Measurements from ENCODE around the gene GNAT2.

GNAT2 gene

DNA sequence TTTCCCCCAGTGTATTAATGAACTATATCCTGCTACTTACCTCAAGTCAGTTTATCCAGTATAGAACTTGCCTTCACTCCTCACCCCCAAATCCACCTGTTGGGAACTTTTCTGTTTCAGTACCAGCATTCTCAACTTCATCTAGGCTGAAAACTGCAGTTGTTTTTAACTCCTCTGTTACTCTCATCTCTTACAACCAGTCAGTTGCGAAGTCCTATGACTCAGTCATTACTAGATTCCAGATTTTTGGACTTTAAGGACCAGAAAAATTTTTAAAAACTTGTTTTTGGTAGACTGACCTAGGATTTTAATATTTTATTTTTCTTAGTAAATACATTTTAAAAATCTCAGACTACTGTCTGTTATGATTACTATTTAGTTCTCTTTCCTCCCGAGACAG is 62.9 kb downstream of the GNAT2 start:
- DNase-seq (ENCODE audit: low read depth), result no peak

Measured in activated T-helper 9 cell treated with anti-CD3 and anti-CD28 coated beads, Interleukin-2, amount 50 U/mL, for 16 hours (primary cell).